HL-60 (cell line): Measurements from ENCODE around the gene BPIFB3.

Experiments used
- DNase-seq, 2 experiments: peaks; one replicate each; pipeline ENCODE4 v3.0.0-alpha.2; 2010 to 2020; ENCODE audit warnings: low read depth in 1 of 2, low spot score in 1 of 2
- H3K27ac ChIP-seq: fragments of 250-450 bp; sonication (Bioruptor Pico); replicated peaks from 2 replicates; pipeline ENCODE4 v1.5.1; 2020; ENCODE audit warnings: mild to moderate bottlenecking, moderate library complexity
- H3K27me3 ChIP-seq: fragments of 250-450 bp; sonication (Bioruptor Pico); 2 replicates; pipeline ENCODE4 v1.5.1; 2021; ENCODE audit warnings: mild to moderate bottlenecking, moderate library complexity; ENCODE audit not compliant: insufficient read depth, poor library complexity, severe bottlenecking
- H3K4me3 ChIP-seq: replicated peaks from 2 replicates; pipeline ENCODE4 v1.5.1; 2011; ENCODE audit warnings: mild to moderate bottlenecking, control low read depth, low read length; ENCODE audit not compliant: insufficient read depth
- GABPA ChIP-seq: IDR thresholded peaks from 2 replicates; pipeline ENCODE4 v1.6.1; 2012; ENCODE audit warnings: low read depth
- POLR2AphosphoS5 ChIP-seq: IDR thresholded peaks from 2 replicates; pipeline ENCODE4 v1.6.1; 2012; ENCODE audit warnings: low read depth
- SPI1 ChIP-seq: IDR thresholded peaks from 2 replicates; pipeline ENCODE4 v1.6.1; 2012; ENCODE audit warnings: low read depth, mild to moderate bottlenecking, borderline replicate concordance
- TF ChIP-seq, protein P1 (sequence below): IDR thresholded peaks from one replicate; pipeline ENCODE4 v1.5.1; 2011; ENCODE audit warnings: low read length, control low read depth, inconsistent platforms; ENCODE audit not compliant: insufficient read depth
- TF ChIP-seq, protein P2 (sequence below): IDR thresholded peaks from 2 replicates; pipeline ENCODE4 v1.6.1; 2012; ENCODE audit warnings: low read depth; ENCODE audit not compliant: insufficient replicate concordance

BPIFB3 gene

DNA sequence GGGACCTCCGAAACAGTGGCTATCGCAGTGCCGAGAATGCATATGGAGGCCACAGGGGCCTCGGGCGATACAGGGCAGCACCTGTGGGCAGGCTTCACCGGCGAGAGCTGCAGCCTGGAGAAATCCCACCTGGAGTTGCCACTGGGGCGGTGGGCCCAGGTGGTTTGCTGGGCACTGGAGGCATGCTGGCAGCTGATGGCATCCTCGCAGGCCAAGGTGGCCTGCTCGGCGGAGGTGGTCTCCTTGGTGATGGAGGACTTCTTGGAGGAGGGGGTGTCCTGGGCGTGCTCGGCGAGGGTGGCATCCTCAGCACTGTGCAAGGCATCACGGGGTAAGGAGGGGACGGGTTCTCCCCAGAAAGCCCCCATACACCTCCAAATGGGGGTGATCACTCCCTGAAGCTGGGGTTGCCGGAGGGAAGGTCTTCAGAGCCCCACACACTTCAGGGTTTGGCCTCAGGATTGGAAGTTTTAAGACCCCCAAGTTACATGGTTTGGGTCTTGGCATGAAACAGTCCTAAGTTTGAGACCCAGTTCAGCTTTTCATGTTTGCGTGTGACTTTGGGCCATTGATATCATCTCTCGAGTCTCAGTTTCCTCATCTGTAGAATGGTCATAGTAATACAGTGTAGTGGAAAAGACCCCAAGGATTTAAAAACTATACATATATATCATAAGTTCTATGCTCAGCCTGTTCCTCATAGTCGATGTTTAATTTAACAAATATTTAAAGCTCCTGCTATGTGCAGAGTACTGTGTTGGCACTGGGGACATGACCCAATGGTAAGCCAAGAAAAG lies 30.0 kb downstream of the BPIFB3 start:
- DNase-seq: no peak
- Histone ChIP-seq H3K27me3 (no peaks in the 10 kb centered on the region), H3K27ac (no peak overlapping the region), H3K4me3 (no peak overlapping the region)
- TF ChIP-seq SPI1: no peak
- TF ChIP-seq, protein P1, sequence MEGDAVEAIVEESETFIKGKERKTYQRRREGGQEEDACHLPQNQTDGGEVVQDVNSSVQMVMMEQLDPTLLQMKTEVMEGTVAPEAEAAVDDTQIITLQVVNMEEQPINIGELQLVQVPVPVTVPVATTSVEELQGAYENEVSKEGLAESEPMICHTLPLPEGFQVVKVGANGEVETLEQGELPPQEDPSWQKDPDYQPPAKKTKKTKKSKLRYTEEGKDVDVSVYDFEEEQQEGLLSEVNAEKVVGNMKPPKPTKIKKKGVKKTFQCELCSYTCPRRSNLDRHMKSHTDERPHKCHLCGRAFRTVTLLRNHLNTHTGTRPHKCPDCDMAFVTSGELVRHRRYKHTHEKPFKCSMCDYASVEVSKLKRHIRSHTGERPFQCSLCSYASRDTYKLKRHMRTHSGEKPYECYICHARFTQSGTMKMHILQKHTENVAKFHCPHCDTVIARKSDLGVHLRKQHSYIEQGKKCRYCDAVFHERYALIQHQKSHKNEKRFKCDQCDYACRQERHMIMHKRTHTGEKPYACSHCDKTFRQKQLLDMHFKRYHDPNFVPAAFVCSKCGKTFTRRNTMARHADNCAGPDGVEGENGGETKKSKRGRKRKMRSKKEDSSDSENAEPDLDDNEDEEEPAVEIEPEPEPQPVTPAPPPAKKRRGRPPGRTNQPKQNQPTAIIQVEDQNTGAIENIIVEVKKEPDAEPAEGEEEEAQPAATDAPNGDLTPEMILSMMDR: no peak
- TF ChIP-seq, protein P2, sequence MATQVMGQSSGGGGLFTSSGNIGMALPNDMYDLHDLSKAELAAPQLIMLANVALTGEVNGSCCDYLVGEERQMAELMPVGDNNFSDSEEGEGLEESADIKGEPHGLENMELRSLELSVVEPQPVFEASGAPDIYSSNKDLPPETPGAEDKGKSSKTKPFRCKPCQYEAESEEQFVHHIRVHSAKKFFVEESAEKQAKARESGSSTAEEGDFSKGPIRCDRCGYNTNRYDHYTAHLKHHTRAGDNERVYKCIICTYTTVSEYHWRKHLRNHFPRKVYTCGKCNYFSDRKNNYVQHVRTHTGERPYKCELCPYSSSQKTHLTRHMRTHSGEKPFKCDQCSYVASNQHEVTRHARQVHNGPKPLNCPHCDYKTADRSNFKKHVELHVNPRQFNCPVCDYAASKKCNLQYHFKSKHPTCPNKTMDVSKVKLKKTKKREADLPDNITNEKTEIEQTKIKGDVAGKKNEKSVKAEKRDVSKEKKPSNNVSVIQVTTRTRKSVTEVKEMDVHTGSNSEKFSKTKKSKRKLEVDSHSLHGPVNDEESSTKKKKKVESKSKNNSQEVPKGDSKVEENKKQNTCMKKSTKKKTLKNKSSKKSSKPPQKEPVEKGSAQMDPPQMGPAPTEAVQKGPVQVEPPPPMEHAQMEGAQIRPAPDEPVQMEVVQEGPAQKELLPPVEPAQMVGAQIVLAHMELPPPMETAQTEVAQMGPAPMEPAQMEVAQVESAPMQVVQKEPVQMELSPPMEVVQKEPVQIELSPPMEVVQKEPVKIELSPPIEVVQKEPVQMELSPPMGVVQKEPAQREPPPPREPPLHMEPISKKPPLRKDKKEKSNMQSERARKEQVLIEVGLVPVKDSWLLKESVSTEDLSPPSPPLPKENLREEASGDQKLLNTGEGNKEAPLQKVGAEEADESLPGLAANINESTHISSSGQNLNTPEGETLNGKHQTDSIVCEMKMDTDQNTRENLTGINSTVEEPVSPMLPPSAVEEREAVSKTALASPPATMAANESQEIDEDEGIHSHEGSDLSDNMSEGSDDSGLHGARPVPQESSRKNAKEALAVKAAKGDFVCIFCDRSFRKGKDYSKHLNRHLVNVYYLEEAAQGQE: no peak
- TF ChIP-seq POLR2AphosphoS5: no peak
- no peak for TF ChIP-seq GABPA

DNA sequence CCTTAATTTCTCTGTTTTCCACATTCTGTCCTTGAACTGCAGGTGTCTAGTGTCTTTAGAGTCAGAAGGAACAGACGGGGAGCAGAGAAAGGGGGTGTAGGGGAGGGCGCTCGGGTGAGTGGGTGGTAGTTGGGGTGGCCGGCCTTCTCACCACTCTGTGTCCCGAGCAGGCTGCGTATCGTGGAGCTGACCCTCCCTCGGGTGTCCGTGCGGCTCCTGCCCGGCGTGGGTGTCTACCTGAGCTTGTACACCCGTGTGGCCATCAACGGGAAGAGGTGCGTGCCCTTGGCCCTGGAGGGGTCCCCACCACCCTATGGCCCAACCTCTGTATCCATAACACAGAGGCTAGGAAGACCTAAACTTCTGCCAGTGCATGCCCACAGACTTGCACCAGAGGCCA lies 31.0 kb downstream of the BPIFB3 start:
- no peak for DNase-seq
- Histone ChIP-seq H3K27me3 (no peaks in the 10 kb centered on the region), H3K27ac (no peak overlapping the region), H3K4me3 (no peak overlapping the region)
- TF ChIP-seq GABPA: no peak
- TF ChIP-seq, protein P1: no peak
- TF ChIP-seq POLR2AphosphoS5: no peak
- no peak for TF ChIP-seq SPI1
- TF ChIP-seq, protein P2: no peak

DNA sequence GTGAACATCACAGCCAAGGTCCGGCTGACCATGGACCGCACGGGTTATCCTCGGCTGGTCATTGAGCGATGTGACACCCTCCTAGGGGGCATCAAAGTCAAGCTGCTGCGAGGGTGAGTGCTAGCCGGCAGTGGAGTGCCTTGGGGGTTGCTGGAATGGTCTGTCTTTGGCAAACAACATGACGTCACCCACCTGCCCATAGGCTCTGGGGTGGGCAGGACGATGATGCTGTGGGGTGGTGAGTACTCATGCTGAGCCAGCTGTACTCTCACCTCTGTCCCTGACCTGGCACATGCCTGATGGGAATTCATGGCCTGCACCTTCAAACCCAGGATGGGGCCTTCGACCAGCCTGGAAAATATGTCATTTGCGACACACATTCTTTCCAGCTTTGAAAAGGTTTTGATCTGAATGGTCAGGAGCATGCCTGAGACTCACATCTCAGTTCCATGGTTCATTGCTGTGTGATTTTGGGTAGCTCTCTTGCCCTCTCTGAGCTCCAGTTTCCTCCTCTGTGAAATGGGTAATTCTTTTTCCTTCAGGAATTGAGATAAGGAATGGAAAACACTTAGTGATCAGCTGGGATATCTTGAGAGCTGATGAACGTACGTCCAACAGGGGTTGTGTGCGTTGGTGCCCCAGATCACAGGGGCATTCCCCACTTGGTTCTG lies 32.5 kb downstream of the BPIFB3 start:
- Histone ChIP-seq H3K27ac (no peak overlapping the region), H3K4me3 (no peak overlapping the region), H3K27me3 (no peaks in the 10 kb centered on the region)
- TF ChIP-seq, protein P1: no peak
- TF ChIP-seq POLR2AphosphoS5 (no peak), SPI1 (no peak), GABPA (no peak)
- TF ChIP-seq, protein P2: no peak
- no peak for DNase-seq
